WTC11 (cell line): ENCODE results near the gene AURKAIP1. TPM values are rescaled to one million over a fixed set of nuclear protein-coding genes. Genes with fewer than 3 reads are reported as not detected.

ENCODE experiments used
- ATAC-seq: fragments of 200-7000 bp; cut with Tn5 transposase; 2 replicates; pipeline ENCODE4 v1.10.0; 2021; ENCODE audit warnings: mild to moderate bottlenecking, moderate library complexity
- CTCF ChIA-PET: fragments of 300-600 bp; sonication (Branson Sonifier 250); formaldehyde crosslinking; loops from one replicate; lab custom pipeline; 2021; ENCODE audit warnings: antibody characterized with exemption; lab: Charles Lee
- POLR2A ChIA-PET: fragments of 350-600 bp; sonication (Branson Sonifier 250); formaldehyde crosslinking; loops from one replicate; lab custom pipeline; 2021; ENCODE audit warnings: antibody characterized with exemption; lab: Charles Lee
- DNase-seq: peaks from one replicate; pipeline ENCODE4 v3.0.0; 2021; ENCODE audit warnings: low spot score
- H3K27ac Mint-ChIP-seq: 2 replicates; pipeline ENCODE4 v1.8.0; 2021; ENCODE audit warnings: mixed read lengths
- H3K27me3 Mint-ChIP-seq: 2 replicates; pipeline ENCODE4 v1.8.0; 2021; ENCODE audit warnings: low read depth, mild to moderate bottlenecking, moderate library complexity, mixed read lengths
- H3K36me3 Mint-ChIP-seq: 2 replicates; pipeline ENCODE4 v1.8.0; 2021; ENCODE audit warnings: mixed read lengths
- H3K4me1 Mint-ChIP-seq: 2 replicates; pipeline ENCODE4 v1.8.0; 2022; ENCODE audit warnings: mixed read lengths
- H3K4me3 Mint-ChIP-seq: 2 replicates; pipeline ENCODE4 v1.8.0; 2021; ENCODE audit warnings: mild to moderate bottlenecking, moderate library complexity, mixed read lengths
- H3K9me3 Mint-ChIP-seq: 2 replicates; pipeline ENCODE4 v1.8.0; 2021; ENCODE audit warnings: mixed read lengths
- CREM ChIP-seq: sonication (generic); formaldehyde crosslinking; IDR thresholded peaks from 2 replicates; pipeline ENCODE4 v1.8.1; 2022; ENCODE audit warnings: mild to moderate bottlenecking, missing genetic modification reagents, moderate library complexity
- E2F1 ChIP-seq: sonication (generic); formaldehyde crosslinking; IDR thresholded peaks from 2 replicates; pipeline ENCODE4 v1.8.0; 2022; ENCODE audit warnings: mild to moderate bottlenecking, missing genetic modification reagents
- ERG ChIP-seq: fragments of 250-450 bp; sonication (Bioruptor Pico); IDR thresholded peaks from 2 replicates; pipeline ENCODE4 v1.8.0; 2021; ENCODE audit warnings: mild to moderate bottlenecking
- ESRRA ChIP-seq: sonication (generic); formaldehyde crosslinking; IDR thresholded peaks from 2 replicates; pipeline ENCODE4 v1.8.1; 2022; ENCODE audit warnings: mild to moderate bottlenecking, missing genetic modification reagents, borderline replicate concordance
- ETV6 ChIP-seq: sonication (generic); formaldehyde crosslinking; IDR thresholded peaks from 2 replicates; pipeline ENCODE4 v1.8.1; 2022; ENCODE audit warnings: mild to moderate bottlenecking, missing genetic modification reagents
- GABPB1 ChIP-seq: sonication (generic); formaldehyde crosslinking; IDR thresholded peaks from 2 replicates; pipeline ENCODE4 v1.8.1; 2023; ENCODE audit warnings: mild to moderate bottlenecking, missing genetic modification reagents
- SP1 ChIP-seq: sonication (generic); formaldehyde crosslinking; conservative IDR thresholded peaks from 2 replicates; pipeline ENCODE4 v1.8.1; 2022; ENCODE audit warnings: missing genetic modification reagents
- STAT6 ChIP-seq: sonication (generic); formaldehyde crosslinking; conservative IDR thresholded peaks from 2 replicates; pipeline ENCODE4 v1.8.1; 2023; ENCODE audit warnings: mild to moderate bottlenecking, low read depth, missing genetic modification reagents, moderate library complexity
- TCF7 ChIP-seq: sonication (generic); formaldehyde crosslinking; IDR thresholded peaks from 2 replicates; pipeline ENCODE4 v1.8.0; 2022; ENCODE audit warnings: mild to moderate bottlenecking, low read depth, missing genetic modification reagents, moderate library complexity
- TEAD4 ChIP-seq: sonication (generic); formaldehyde crosslinking; IDR thresholded peaks from 2 replicates; pipeline ENCODE4 v1.8.0; 2022; ENCODE audit warnings: mild to moderate bottlenecking, missing genetic modification reagents
- TP53 ChIP-seq: sonication (generic); formaldehyde crosslinking; IDR thresholded peaks from 2 replicates; pipeline ENCODE4 v1.8.1; 2023; ENCODE audit warnings: mild to moderate bottlenecking, missing genetic modification reagents
- USF1 ChIP-seq: sonication (generic); formaldehyde crosslinking; IDR thresholded peaks from 2 replicates; pipeline ENCODE4 v1.8.0; 2022; ENCODE audit warnings: mild to moderate bottlenecking, missing genetic modification reagents
- ZNF138 ChIP-seq: sonication (generic); formaldehyde crosslinking; conservative IDR thresholded peaks from 2 replicates; pipeline ENCODE4 v1.8.1; 2022; ENCODE audit warnings: mild to moderate bottlenecking, moderate library complexity, missing genetic modification reagents
- ZNF671 ChIP-seq: fragments of 250-450 bp; sonication (Bioruptor Pico); IDR thresholded peaks from 2 replicates; pipeline ENCODE4 v1.8.0; 2021; ENCODE audit warnings: mild to moderate bottlenecking
- total RNA-seq: library from RNA; stranded (reverse); gene quantifications from 3 replicates; pipeline ENCODE4 v1.2.3, GENCODE V29; 2021
- TF ChIP-seq, protein P1 (sequence below): sonication (generic); formaldehyde crosslinking; IDR thresholded peaks from 2 replicates; pipeline ENCODE4 v1.8.1; 2023; ENCODE audit warnings: mild to moderate bottlenecking, missing genetic modification reagents, moderate library complexity
- TF ChIP-seq, protein P2 (sequence below): sonication (generic); formaldehyde crosslinking; IDR thresholded peaks from 2 replicates; pipeline ENCODE4 v1.8.1; 2023; ENCODE audit warnings: mild to moderate bottlenecking, missing genetic modification reagents

Gene AURKAIP1
- total RNA-seq, 1 experiment from 2014 or later: 268 TPM

DNA sequence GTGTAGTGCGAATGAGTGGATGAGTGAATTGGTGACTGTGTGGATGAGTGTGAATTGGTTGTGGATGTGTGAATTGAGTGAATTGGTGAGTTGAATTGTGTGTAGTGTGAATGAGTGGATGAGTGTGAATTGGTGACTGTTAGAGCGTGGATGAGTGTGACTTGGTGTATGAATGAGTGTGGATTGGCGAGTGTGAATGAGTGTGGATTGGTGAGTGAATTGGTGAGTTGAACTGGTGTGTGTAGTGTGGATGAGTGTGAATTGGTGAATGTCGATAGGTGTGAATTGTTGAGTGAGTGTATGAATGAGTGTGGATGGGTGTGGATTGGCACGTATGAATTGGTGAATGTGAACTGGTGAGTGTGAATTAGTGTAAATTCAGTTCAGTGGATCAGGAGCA, 7.7 kb downstream of the AURKAIP1 start (continued):
- TF ChIP-seq ERG (CRISPR knock-in tag) (no peak), ZNF138 (CRISPR knock-in tag) (no peak), TP53 (no peak)

DNA sequence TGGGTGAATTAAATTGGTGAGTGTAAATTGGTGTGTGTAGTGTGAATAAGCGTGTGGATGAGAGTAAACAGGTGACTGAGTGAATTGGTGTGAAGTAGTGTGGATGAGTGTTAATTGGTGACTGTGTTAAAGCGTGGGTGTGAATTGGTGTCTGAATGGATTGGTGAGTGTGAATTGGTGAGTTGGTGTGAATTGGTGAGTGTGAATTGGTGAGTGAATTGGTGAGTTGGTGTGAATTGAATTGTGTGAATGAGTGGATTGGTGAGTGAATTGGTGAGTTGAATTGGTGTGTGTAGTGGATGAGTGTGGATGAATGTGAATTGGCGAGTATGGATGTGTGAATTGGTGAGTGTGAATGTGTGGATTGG, 8.3 kb downstream of the AURKAIP1 start:
- H3K9me3 Mint-ChIP-seq: no peaks in the 10 kb centered on the region
- H3K27ac Mint-ChIP-seq: no peak overlapping the region
- peaks cover 6% of the 10 kb centered on the region for H3K4me1 Mint-ChIP-seq
- ChIA-PET POLR2A (no interaction called here), CTCF (no interaction called here)
- no peak for ATAC-seq
- peaks cover 40% of the 10 kb centered on the region for H3K27me3 Mint-ChIP-seq
- TF ChIP-seq CREM (CRISPR knock-in tag) (no peak), E2F1 (CRISPR knock-in tag) (no peak), ESRRA (no peak), TCF7 (no peak), GABPB1 (no peak), USF1 (CRISPR knock-in tag) (no peak), SP1 (CRISPR knock-in tag) (no peak), STAT6 (CRISPR knock-in tag) (no peak), TEAD4 (no peak), ERG (CRISPR knock-in tag) (no peak), ZNF671 (CRISPR knock-in tag) (no peak), ETV6 (CRISPR knock-in tag) (no peak)
- TF ChIP-seq, protein P1, sequence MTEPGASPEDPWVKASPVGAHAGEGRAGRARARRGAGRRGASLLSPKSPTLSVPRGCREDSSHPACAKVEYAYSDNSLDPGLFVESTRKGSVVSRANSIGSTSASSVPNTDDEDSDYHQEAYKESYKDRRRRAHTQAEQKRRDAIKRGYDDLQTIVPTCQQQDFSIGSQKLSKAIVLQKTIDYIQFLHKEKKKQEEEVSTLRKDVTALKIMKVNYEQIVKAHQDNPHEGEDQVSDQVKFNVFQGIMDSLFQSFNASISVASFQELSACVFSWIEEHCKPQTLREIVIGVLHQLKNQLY: no peak
- TF ChIP-seq, protein P2, sequence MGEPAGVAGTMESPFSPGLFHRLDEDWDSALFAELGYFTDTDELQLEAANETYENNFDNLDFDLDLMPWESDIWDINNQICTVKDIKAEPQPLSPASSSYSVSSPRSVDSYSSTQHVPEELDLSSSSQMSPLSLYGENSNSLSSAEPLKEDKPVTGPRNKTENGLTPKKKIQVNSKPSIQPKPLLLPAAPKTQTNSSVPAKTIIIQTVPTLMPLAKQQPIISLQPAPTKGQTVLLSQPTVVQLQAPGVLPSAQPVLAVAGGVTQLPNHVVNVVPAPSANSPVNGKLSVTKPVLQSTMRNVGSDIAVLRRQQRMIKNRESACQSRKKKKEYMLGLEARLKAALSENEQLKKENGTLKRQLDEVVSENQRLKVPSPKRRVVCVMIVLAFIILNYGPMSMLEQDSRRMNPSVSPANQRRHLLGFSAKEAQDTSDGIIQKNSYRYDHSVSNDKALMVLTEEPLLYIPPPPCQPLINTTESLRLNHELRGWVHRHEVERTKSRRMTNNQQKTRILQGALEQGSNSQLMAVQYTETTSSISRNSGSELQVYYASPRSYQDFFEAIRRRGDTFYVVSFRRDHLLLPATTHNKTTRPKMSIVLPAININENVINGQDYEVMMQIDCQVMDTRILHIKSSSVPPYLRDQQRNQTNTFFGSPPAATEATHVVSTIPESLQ (CRISPR knock-in tag): no peak
- no peak overlapping the region for H3K4me3 Mint-ChIP-seq
- DNase-seq: no peak
- no peaks in the 10 kb centered on the region for H3K36me3 Mint-ChIP-seq
